OCI-LY3 (cell line): ENCODE results near the gene RGS9BP.

Experiments used
- H2AFZ ChIP-seq: fragments of 200-600, 300-600 bp; shearing (Covaris generic); 2 replicates; pipeline ENCODE4 v1.6.0; 2014; ENCODE audit warnings: antibody characterized with exemption, low read depth, low read length
- H3K27ac ChIP-seq: fragments of 200-600, 300-600 bp; sonication (generic); 2 replicates; pipeline ENCODE4 v1.5.1; 2014; ENCODE audit warnings: mild to moderate bottlenecking, low read length, moderate library complexity, mixed read lengths
- H3K27me3 ChIP-seq: fragments of 200-600, 300-600 bp; sonication (generic); 2 replicates; pipeline ENCODE4 v1.6.1; 2014; ENCODE audit warnings: low read depth, low read length, mixed read lengths
- H3K36me3 ChIP-seq: fragments of 200-600, 300-600 bp; sonication (generic); replicated peaks from 2 replicates; pipeline ENCODE3; 2014; ENCODE audit warnings: low read depth, low read length, mixed read lengths
- H3K4me1 ChIP-seq: fragments of 300-600, 200-600 bp; sonication (generic); 2 replicates; pipeline ENCODE4 v1.6.1; 2014; ENCODE audit warnings: low read length, mixed read lengths
- H3K4me2 ChIP-seq: fragments of 200-600, 300-600 bp; sonication (generic); 2 replicates; pipeline ENCODE4 v1.6.1; 2014; ENCODE audit warnings: low read length, mixed read lengths
- H3K4me3 ChIP-seq: fragments of 300-600, 200-600 bp; sonication (generic); 2 replicates; pipeline ENCODE4 v1.5.1; 2014; ENCODE audit warnings: antibody characterized with exemption, mild to moderate bottlenecking, low read length, moderate library complexity
- H3K79me2 ChIP-seq: fragments of 300-600, 200-600 bp; shearing (Covaris generic); 2 replicates; pipeline ENCODE4 v1.6.1; 2014; ENCODE audit warnings: mild to moderate bottlenecking, low read length, mixed read lengths
- H3K9ac ChIP-seq: fragments of 300-600, 200-600 bp; shearing (Covaris generic); 2 replicates; pipeline ENCODE4 v1.6.0; 2014; ENCODE audit warnings: mild to moderate bottlenecking, low read length, moderate library complexity
- H3K9me3 ChIP-seq: fragments of 200-600, 300-600 bp; shearing (Covaris generic); 2 replicates; pipeline ENCODE4 v1.6.1; 2014; ENCODE audit warnings: low read length, mixed read lengths; ENCODE audit not compliant: insufficient read depth
- H4K20me1 ChIP-seq: fragments of 200-600, 300-600 bp; sonication (generic); 2 replicates; pipeline ENCODE4 v1.6.1; 2016; ENCODE audit warnings: low read length, mixed read lengths; ENCODE audit not compliant: insufficient read depth
- CTCF ChIP-seq: fragments of 200-600, 300-600 bp; sonication (generic); IDR thresholded peaks from 2 replicates; pipeline ENCODE4 v1.5.1; 2014; ENCODE audit warnings: antibody characterized with exemption, low read length, low read depth
- EZH2phosphoT487 ChIP-seq: fragments of 200-600 bp; shearing (Covaris generic); IDR thresholded peaks from 2 replicates; pipeline ENCODE4 v1.6.1; 2018; ENCODE audit warnings: antibody characterized with exemption, mixed run types, low read depth

RGS9BP gene

GRCh38 chr19:32631381-32631780 lies 44.3 kb upstream of the RGS9BP start:
- peaks cover 42% of the 10 kb centered on the region for H3K36me3 ChIP-seq
- H3K9ac ChIP-seq = no peak overlapping the region
- H3K4me1 ChIP-seq = no peaks in the 10 kb centered on the region
- H3K4me3 ChIP-seq = no peak overlapping the region
- no peaks in the 10 kb centered on the region for H4K20me1 ChIP-seq
- H3K9me3 ChIP-seq = no peaks in the 10 kb centered on the region
- H3K4me2 ChIP-seq = no peak overlapping the region
- no peaks in the 10 kb centered on the region for H3K27me3 ChIP-seq
- TF ChIP-seq CTCF (no peak), EZH2phosphoT487 (no peak)
- no peak overlapping the region for H3K27ac ChIP-seq
- H2AFZ ChIP-seq = no peak overlapping the region
- H3K79me2 ChIP-seq = no peaks in the 10 kb centered on the region

GRCh38 chr19:32637480-32637879 lies 38.2 kb upstream of the RGS9BP start:
- Histone ChIP-seq H4K20me1 (no peaks in the 10 kb centered on the region), H3K27ac (no peak overlapping the region), H3K79me2 (no peaks in the 10 kb centered on the region), H3K9me3 (no peaks in the 10 kb centered on the region), H3K36me3 (peaks cover 57% of the 10 kb centered on the region), H3K27me3 (no peaks in the 10 kb centered on the region), H3K4me3 (no peak overlapping the region), H3K4me1 (no peaks in the 10 kb centered on the region), H3K4me2 (no peak overlapping the region), H2AFZ (no peak overlapping the region), H3K9ac (no peak overlapping the region)
- TF ChIP-seq CTCF (no peak), EZH2phosphoT487 (no peak)

- Histone ChIP-seq H3K27ac (no peak overlapping the region), H3K9ac (no peak overlapping the region), H3K4me2 (no peak overlapping the region), H3K4me3 (no peak overlapping the region), H3K79me2 (no peaks in the 10 kb centered on the region), H3K9me3 (no peaks in the 10 kb centered on the region), H3K4me1 (no peaks in the 10 kb centered on the region), H3K36me3 (peaks cover 62% of the 10 kb centered on the region), H2AFZ (no peak overlapping the region), H4K20me1 (no peaks in the 10 kb centered on the region), H3K27me3 (no peaks in the 10 kb centered on the region)
- TF ChIP-seq CTCF = no peak
- no peak for TF ChIP-seq EZH2phosphoT487
Observed at GRCh38 chr19:32638625-32639024, 37.0 kb upstream of the RGS9BP start.

- Histone ChIP-seq H3K4me1 (peaks cover 17% of the 10 kb centered on the region), H3K4me3 (no peak overlapping the region), H2AFZ (no peak overlapping the region), H3K36me3 (peaks cover 67% of the 10 kb centered on the region), H3K27ac (no peak overlapping the region), H4K20me1 (no peaks in the 10 kb centered on the region), H3K9ac (no peak overlapping the region), H3K9me3 (no peaks in the 10 kb centered on the region), H3K27me3 (no peaks in the 10 kb centered on the region), H3K79me2 (no peaks in the 10 kb centered on the region), H3K4me2 (no peak overlapping the region)
- no peak for TF ChIP-seq EZH2phosphoT487
- TF ChIP-seq CTCF = no peak
Observed at GRCh38 chr19:32642771-32643170, 32.9 kb upstream of the RGS9BP start.
